Upper lobe of right lung (tissue), 1 donor: ENCODE data around the gene LRCH4. TPM values are rescaled to one million over a fixed set of nuclear protein-coding genes. Genes with fewer than 3 reads are reported as not detected.

Experiments
- ATAC-seq: fragments of 200-7000 bp; cut with Tn5 transposase; one replicate; pipeline ENCODE4 v1.9.1; 2020; ENCODE audit warnings: mild to moderate bottlenecking, moderate library complexity
- DNase-seq: peaks from one replicate; pipeline ENCODE4 v3.0.0-alpha.2; 2020
- H3K27ac ChIP-seq: fragments of 200-600 bp; one replicate; pipeline ENCODE4 v1.8.0; 2022
- H3K27me3 ChIP-seq: fragments of 200-600 bp; one replicate; pipeline ENCODE4 v1.8.0; 2022; ENCODE audit warnings: mild to moderate bottlenecking
- H3K36me3 ChIP-seq: fragments of 200-600 bp; one replicate; pipeline ENCODE4 v1.8.0; 2022
- H3K4me1 ChIP-seq: fragments of 200-600 bp; one replicate; pipeline ENCODE4 v1.8.0; 2022
- H3K4me3 ChIP-seq: fragments of 200-600 bp; one replicate; pipeline ENCODE4 v1.8.0; 2022; ENCODE audit warnings: mild to moderate bottlenecking
- H3K9me3 ChIP-seq: fragments of 200-600 bp; one replicate; pipeline ENCODE4 v1.8.0; 2022
- CTCF ChIP-seq: fragments of 200-600 bp; IDR thresholded peaks from one replicate; pipeline ENCODE4 v1.8.0; 2022; ENCODE audit warnings: antibody characterized with exemption
- intact Hi-C: fragments of 100-400 bp; cut with DNase I; formaldehyde crosslinking; loops from one replicate; pipeline ENCODE4 v1.11.0; 2022
- total RNA-seq: library from RNA; stranded (reverse); fragmentation: NEBNext Ultra II Directional; extraction: Animal tissue kit (Norgen Biotek cat#: 25700); gene quantifications from one replicate; pipeline ENCODE4 v1.2.1, GENCODE V29; 2021
- donor health status: DM: no; HTN: yes; CAD: no; lungs with severe emphysema.

LRCH4 gene
- total RNA-seq, 1 donor from 2014 or later: 88.0 TPM

- Histone ChIP-seq H3K4me3 (peak overlapping the region; percentile 33), H3K27me3 (no peaks in the 10 kb centered on the region), H3K27ac (peak overlapping the region; percentile 8), H3K4me1 (peaks cover 9% of the 10 kb centered on the region), H3K36me3 (no peaks in the 10 kb centered on the region), H3K9me3 (no peaks in the 10 kb centered on the region)
- peak; percentile 89 for DNase-seq
- no peak for TF ChIP-seq CTCF
- ATAC-seq: peak; percentile 98
- intact Hi-C loops: no loop called here
Observed at GRCh38 chr7:100626530-100627237, 40.8 kb upstream of the LRCH4 start.

GRCh38 chr7:100626055-100626454 lies 40.1 kb upstream of the LRCH4 start:
- no peaks in the 10 kb centered on the region for H3K9me3 ChIP-seq
- H3K27me3 ChIP-seq: no peaks in the 10 kb centered on the region
- intact Hi-C loops: no loop called here
- TF ChIP-seq CTCF: no peak
- DNase-seq: no peak
- no peak for ATAC-seq
- no peak overlapping the region for H3K27ac ChIP-seq
- no peaks in the 10 kb centered on the region for H3K36me3 ChIP-seq
- H3K4me3 ChIP-seq: peak overlapping the region; percentile 33
- peaks cover 9% of the 10 kb centered on the region for H3K4me1 ChIP-seq

- ATAC-seq: no peak
- intact Hi-C loops: no loop called here
Observed at GRCh38 chr7:100623951-100624824, 38.3 kb upstream of the LRCH4 start.

GRCh38 chr7:100621554-100621953 lies 35.6 kb upstream of the LRCH4 start:
- no peaks in the 10 kb centered on the region for H3K27me3 ChIP-seq
- intact Hi-C loops: no loop called here
- peaks cover 4% of the 10 kb centered on the region for H3K4me1 ChIP-seq
- no peak overlapping the region for H3K27ac ChIP-seq
- no peak for ATAC-seq
- H3K36me3 ChIP-seq: no peaks in the 10 kb centered on the region
- no peaks in the 10 kb centered on the region for H3K9me3 ChIP-seq
- no peak overlapping the region for H3K4me3 ChIP-seq
- no peak for DNase-seq
- no peak for TF ChIP-seq CTCF

More at GRCh38 chr7:100623951-100624824, 38.3 kb upstream of the LRCH4 start:
- DNase-seq: no peak
- Histone ChIP-seq H3K9me3 (no peaks in the 10 kb centered on the region), H3K4me3 (no peak overlapping the region), H3K36me3 (no peaks in the 10 kb centered on the region), H3K27ac (no peak overlapping the region), H3K27me3 (no peaks in the 10 kb centered on the region), H3K4me1 (peaks cover 9% of the 10 kb centered on the region)
- no peak for TF ChIP-seq CTCF

GRCh38 chr7:100620804-100621203 lies 34.9 kb upstream of the LRCH4 start:
- H3K4me3 ChIP-seq: no peak overlapping the region
- no peaks in the 10 kb centered on the region for H3K9me3 ChIP-seq
- H3K27ac ChIP-seq: no peak overlapping the region
- TF ChIP-seq CTCF: no peak
- no peaks in the 10 kb centered on the region for H3K27me3 ChIP-seq
- no peak for DNase-seq
- no peaks in the 10 kb centered on the region for H3K36me3 ChIP-seq
- intact Hi-C loops: no loop called here
- no peak for ATAC-seq
- H3K4me1 ChIP-seq: no peaks in the 10 kb centered on the region
